Right atrium auricular region (tissue), 2 donors: ENCODE results near the gene ITIH6. TPM values are rescaled to one million over a fixed set of nuclear protein-coding genes. Genes with fewer than 3 reads are reported as not detected.

ENCODE experiments used
- DNase-seq: peaks from one replicate; pipeline ENCODE4 v3.0.0-alpha.2; 2019; ENCODE audit warnings: low spot score
- H3K27ac ChIP-seq, 2 donors: fragments of 200-600 bp; sonication (generic); 1 replicate in 1 of 2; 2 replicates in 1 of 2; pipeline ENCODE4 v1.5.1; 2016 to 2019
- H3K27me3 ChIP-seq, 2 donors: fragments of 200-600 bp; sonication (generic); one replicate each; pipeline versions ENCODE4 v1.5.1 to v1.6.0; 2017 to 2019
- H3K36me3 ChIP-seq: fragments of 200-600 bp; sonication (generic); one replicate; pipeline ENCODE4 v1.5.1; 2016
- H3K4me1 ChIP-seq, 2 donors: fragments of 200-600 bp; sonication (generic); one replicate each; pipeline versions ENCODE4 v1.5.1 to v1.6.0; 2017 to 2019
- H3K4me3 ChIP-seq, 2 donors: fragments of 200-600 bp; sonication (generic); 1 replicate in 1 of 2; 2 replicates in 1 of 2; pipeline ENCODE4 v1.5.1; 2017 to 2019; ENCODE audit warnings: mild to moderate bottlenecking in 1 of 2, moderate library complexity in 1 of 2
- H3K9me3 ChIP-seq, 2 donors: fragments of 200-600 bp; sonication (generic); one replicate each; pipeline ENCODE4 v1.5.1; 2019
- CTCF ChIP-seq, 2 donors: fragments of 200-600 bp; sonication (generic); IDR thresholded peaks; one replicate each; pipeline ENCODE4 v1.5.1; 2019; ENCODE audit warnings: antibody characterized with exemption in 2 of 2
- total RNA-seq, 2 donors: library from RNA; depleted of rRNA; stranded (reverse); fragments of >200 nt; gene quantifications; one replicate each; pipeline ENCODE4 v1.1.0, GENCODE V29; 2016

The ITIH6 gene
- total RNA-seq, 2 donors from 2014 or later: not detected

GRCh38 chrX:54819201-54819600 lies 21.1 kb upstream of the ITIH6 start:
- no peak for DNase-seq
- H3K4me1 ChIP-seq: no peaks in the 10 kb centered on the region
- H3K27me3 ChIP-seq: no peaks in the 10 kb centered on the region
- no peaks in the 10 kb centered on the region for H3K9me3 ChIP-seq
- no peak for TF ChIP-seq CTCF (IDR thresholded peaks at IDR 0.05)
- H3K27ac ChIP-seq: no peak overlapping the region
- no peak overlapping the region for H3K4me3 ChIP-seq
- H3K36me3 ChIP-seq: peaks cover 18% of the 10 kb centered on the region

DNA sequence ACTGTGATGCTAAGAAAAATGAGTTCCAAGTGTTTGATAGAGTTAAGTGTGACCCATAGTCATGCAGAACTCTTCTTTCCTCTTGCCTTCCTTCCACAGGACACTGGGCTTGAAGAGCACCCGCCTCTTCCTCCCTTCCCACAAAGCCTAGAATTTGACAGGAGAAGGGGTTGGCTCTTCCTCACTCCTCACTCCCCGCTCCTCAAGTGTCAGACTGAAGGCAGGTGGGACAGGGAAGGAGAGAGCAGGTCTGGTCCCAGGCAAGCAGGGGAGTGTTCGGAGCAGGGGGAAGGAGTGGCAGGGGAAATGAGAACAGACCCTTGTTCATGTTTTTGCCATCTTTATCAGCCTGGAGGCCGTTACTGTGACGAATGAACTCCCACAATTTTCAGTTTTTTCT lies 20.2 kb upstream of the ITIH6 start:
- TF ChIP-seq CTCF (IDR thresholded peaks at IDR 0.05): no peak
- no peaks in the 10 kb centered on the region for H3K9me3 ChIP-seq
- peaks cover 28% of the 10 kb centered on the region for H3K36me3 ChIP-seq
- H3K4me3 ChIP-seq: no peak overlapping the region
- no peaks in the 10 kb centered on the region for H3K27me3 ChIP-seq
- peak; percentile 36 for DNase-seq
- H3K4me1 ChIP-seq: no peaks in the 10 kb centered on the region
- no peak overlapping the region for H3K27ac ChIP-seq

DNA sequence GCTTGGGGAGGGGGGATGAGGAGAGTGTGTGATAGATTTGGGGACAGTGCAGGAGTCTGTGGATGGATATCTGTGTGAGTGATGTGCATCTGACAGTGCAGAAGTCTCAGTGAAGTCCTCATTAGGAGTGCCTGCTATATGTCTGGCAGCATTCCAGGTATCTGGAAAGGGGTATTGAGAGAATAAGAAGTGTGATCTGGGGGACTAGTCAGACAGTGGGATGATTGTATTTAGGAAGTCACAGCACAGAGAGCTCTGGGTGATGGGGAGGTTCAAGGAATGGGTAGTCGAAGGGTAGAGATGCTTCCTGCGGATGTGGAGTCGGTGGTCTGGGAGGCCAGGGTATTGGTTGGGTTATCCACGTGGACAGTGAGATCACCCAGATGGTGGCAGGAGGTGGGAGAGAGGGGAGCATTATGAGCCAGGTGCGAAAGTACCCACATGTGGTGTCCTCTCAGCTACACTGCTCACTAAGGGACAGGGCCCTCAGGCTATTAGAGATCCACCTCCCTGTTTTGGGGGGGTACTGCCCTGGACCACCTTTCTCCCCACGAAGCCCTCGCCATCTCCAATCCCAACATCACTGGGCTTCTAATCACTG lies 19.3 kb upstream of the ITIH6 start:
- H3K4me3 ChIP-seq: no peak overlapping the region
- H3K27me3 ChIP-seq: no peaks in the 10 kb centered on the region
- no peak overlapping the region for H3K27ac ChIP-seq
- H3K9me3 ChIP-seq: no peaks in the 10 kb centered on the region
- H3K36me3 ChIP-seq: peaks cover 35% of the 10 kb centered on the region
- no peak for TF ChIP-seq CTCF (IDR thresholded peaks at IDR 0.05)
- DNase-seq: peak; percentile 38
- no peaks in the 10 kb centered on the region for H3K4me1 ChIP-seq

GRCh38 chrX:54812306-54812705 lies 14.3 kb upstream of the ITIH6 start:
- no peak overlapping the region for H3K27ac ChIP-seq
- H3K9me3 ChIP-seq: no peaks in the 10 kb centered on the region
- DNase-seq: no peak
- peaks cover 0 to 10% of the 10 kb centered on the region in 2 donors for H3K4me1 ChIP-seq
- TF ChIP-seq CTCF (IDR thresholded peaks at IDR 0.05): no peak
- no peaks in the 10 kb centered on the region for H3K27me3 ChIP-seq
- H3K4me3 ChIP-seq: no peak overlapping the region
- peaks cover 54% of the 10 kb centered on the region for H3K36me3 ChIP-seq

DNA sequence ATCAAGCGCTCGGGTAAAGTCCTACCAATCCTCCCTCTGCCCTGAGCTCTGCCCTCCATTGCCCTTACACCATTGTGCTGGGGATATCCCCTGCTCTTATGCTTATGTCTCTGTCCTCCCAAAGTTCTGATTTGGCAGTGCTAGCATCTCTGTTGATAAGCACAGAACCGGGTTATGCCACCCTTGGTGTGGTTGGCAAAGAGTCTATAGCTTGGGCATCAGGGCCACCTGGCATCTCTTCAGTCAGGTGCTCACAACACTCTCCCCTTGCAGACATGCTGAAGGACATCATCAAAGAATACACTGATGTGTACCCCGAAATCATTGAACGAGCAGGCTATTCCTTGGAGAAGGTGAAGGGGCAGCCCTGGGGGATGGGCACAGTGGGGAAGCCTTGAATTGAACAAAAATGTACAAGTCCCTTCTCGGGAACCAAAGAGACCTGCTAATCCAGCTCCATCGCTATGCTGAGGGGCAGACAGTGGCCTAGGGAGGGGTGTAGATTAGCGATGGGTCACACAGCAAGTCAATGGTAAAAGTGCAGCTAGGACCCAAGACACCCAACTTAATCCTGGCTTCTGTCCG lies 13.3 kb upstream of the ITIH6 start:
- no peak overlapping the region for H3K27ac ChIP-seq
- H3K9me3 ChIP-seq: no peaks in the 10 kb centered on the region
- H3K4me1 ChIP-seq: peaks cover 0 to 10% of the 10 kb centered on the region in 2 donors
- no peak for TF ChIP-seq CTCF (IDR thresholded peaks at IDR 0.05)
- DNase-seq: no peak
- H3K4me3 ChIP-seq: no peak overlapping the region
- no peaks in the 10 kb centered on the region for H3K27me3 ChIP-seq
- peaks cover 54% of the 10 kb centered on the region for H3K36me3 ChIP-seq

GRCh38 chrX:54810532-54810931 lies 12.5 kb upstream of the ITIH6 start:
- H3K4me3 ChIP-seq: no peak overlapping the region
- H3K27ac ChIP-seq: no peak overlapping the region
- TF ChIP-seq CTCF (IDR thresholded peaks at IDR 0.05): no peak
- peaks cover 50% of the 10 kb centered on the region for H3K36me3 ChIP-seq
- peaks cover 0 to 10% of the 10 kb centered on the region in 2 donors for H3K4me1 ChIP-seq
- no peaks in the 10 kb centered on the region for H3K27me3 ChIP-seq
- no peaks in the 10 kb centered on the region for H3K9me3 ChIP-seq
- no peak for DNase-seq
